Stimulated activated CD4-positive, alpha-beta T cell treated with anti-CD3 and anti-CD28 coated beads, Interleukin-4, amount 100 ng/mL, for 4 hours (primary cell): ENCODE data around the gene HAAO.

Experiments used
- DNase-seq, 2 experiments: peaks; one replicate each; pipeline ENCODE4 v3.0.0-alpha.2; 2020

HAAO gene

GRCh38 chr2:42792087-42792582, 248 bp downstream of the HAAO start:
- DNase-seq, result peak in 1 of 2 experiments; percentile 23

- no peak for DNase-seq
Observed at GRCh38 chr2:42791606-42792005, 777 bp downstream of the HAAO start.

- DNase-seq, result no peak
Observed at GRCh38 chr2:42789751-42790150, 2.6 kb downstream of the HAAO start.

GRCh38 chr2:42788882-42789281, 3.5 kb downstream of the HAAO start:
- no peak for DNase-seq

GRCh38 chr2:42788478-42788793, 3.9 kb downstream of the HAAO start:
- no peak for DNase-seq

GRCh38 chr2:42787788-42788477, 4.5 kb downstream of the HAAO start:
- DNase-seq, result no peak

- no peak for DNase-seq
Observed at GRCh38 chr2:42787424-42787787, 5.0 kb downstream of the HAAO start.

GRCh38 chr2:42786561-42787345, 5.6 kb downstream of the HAAO start:
- no peak for DNase-seq

- no peak for DNase-seq
Observed at GRCh38 chr2:42784204-42784880, 8.0 kb downstream of the HAAO start.

GRCh38 chr2:42783511-42783910, 8.9 kb downstream of the HAAO start:
- no peak for DNase-seq

GRCh38 chr2:42781181-42781580, 11.2 kb downstream of the HAAO start:
- no peak for DNase-seq

GRCh38 chr2:42777883-42778805, 14.2 kb downstream of the HAAO start:
- no peak for DNase-seq

GRCh38 chr2:42775810-42776209, 16.6 kb downstream of the HAAO start:
- no peak for DNase-seq

GRCh38 chr2:42775186-42775585, 17.2 kb downstream of the HAAO start:
- DNase-seq, result no peak

- no peak for DNase-seq
Observed at GRCh38 chr2:42771546-42772153, 20.7 kb downstream of the HAAO start.

GRCh38 chr2:42770288-42771131, 21.9 kb downstream of the HAAO start:
- no peak for DNase-seq

GRCh38 chr2:42769583-42770287, 22.6 kb downstream of the HAAO start:
- DNase-seq, result no peak

- DNase-seq, result no peak
Observed at GRCh38 chr2:42768706-42769256, 23.6 kb downstream of the HAAO start.

- no peak for DNase-seq
Observed at GRCh38 chr2:42767899-42768705, 24.3 kb downstream of the HAAO start.
